IMR-90 (cell line): ENCODE results near the gene TBC1D23. TPM values are rescaled to one million over a fixed set of nuclear protein-coding genes. Genes with fewer than 3 reads are reported as not detected.

Experiments
- ATAC-seq: fragments of 200-7000 bp; cut with Tn5 transposase; 2 replicates; pipeline ENCODE4 v1.9.1; 2020; ENCODE audit warnings: low read depth, mild to moderate bottlenecking, moderate library complexity
- BruUV-seq: library from RNA; stranded (reverse); fragments of 400-500 nt; replicated peaks from 2 replicates; lab custom pipeline; 2021; lab: Mats Ljungman, UMichigan
- CTCF ChIA-PET: fragments of 300-600 bp; formaldehyde crosslinking; extraction: SDS; loops from one replicate; lab custom pipeline; 2021; ENCODE audit warnings: antibody characterized with exemption; lab: Yijun Ruan, JAX
- POLR2A ChIA-PET: fragments of 300-600 bp; sonication (Branson Sonifier 250); formaldehyde crosslinking; loops from one replicate; lab custom pipeline; 2022; ENCODE audit warnings: antibody characterized with exemption; ENCODE audit not compliant: unreplicated experiment; lab: Charles Lee
- DNase-seq: peaks from one replicate; pipeline ENCODE4 v3.0.0; 2013
- H2AFZ ChIP-seq: replicated peaks from 2 replicates; pipeline ENCODE3; 2013; ENCODE audit warnings: low read length, mild to moderate bottlenecking; ENCODE audit not compliant: poor library complexity
- H2AK5ac ChIP-seq: 2 replicates; pipeline ENCODE4 v1.6.1; 2013; ENCODE audit warnings: low read depth, low read length, inconsistent platforms
- H2AK9ac ChIP-seq: replicated peaks from 2 replicates; pipeline ENCODE3; 2013; ENCODE audit warnings: mild to moderate bottlenecking, low read depth, low read length, moderate library complexity; ENCODE audit not compliant: poor library complexity
- H2BK120ac ChIP-seq: 2 replicates; pipeline ENCODE4 v1.6.1; 2013; ENCODE audit warnings: low read depth, low read length, inconsistent platforms
- H2BK15ac ChIP-seq: 3 replicates; pipeline ENCODE4 v1.6.1; 2013; ENCODE audit warnings: low read depth, low read length, inconsistent platforms
- H2BK20ac ChIP-seq: 2 replicates; pipeline ENCODE4 v1.6.1; 2013; ENCODE audit warnings: low read depth, mild to moderate bottlenecking, inconsistent platforms, low read length, moderate library complexity
- H2BK5ac ChIP-seq: 2 replicates; pipeline ENCODE4 v1.6.1; 2013; ENCODE audit warnings: mild to moderate bottlenecking, low read depth, low read length, inconsistent platforms; ENCODE audit not compliant: poor library complexity, severe bottlenecking
- H3K14ac ChIP-seq: replicated peaks from 2 replicates; pipeline ENCODE4 v1.6.1; 2013; ENCODE audit warnings: low read depth, low read length, inconsistent platforms
- H3K18ac ChIP-seq: 2 replicates; pipeline ENCODE4 v1.6.1; 2013; ENCODE audit warnings: low read depth, low read length, control low read depth
- H3K23ac ChIP-seq: 2 replicates; pipeline ENCODE4 v1.6.1; 2013; ENCODE audit warnings: low read depth, low read length, inconsistent platforms
- H3K27ac ChIP-seq: 2 replicates; pipeline ENCODE4 v1.5.1; 2013; ENCODE audit warnings: mild to moderate bottlenecking, control low read depth, low read length; ENCODE audit not compliant: insufficient read depth
- H3K27me3 ChIP-seq: 2 replicates; pipeline ENCODE4 v1.6.1; 2013; ENCODE audit warnings: low read length; ENCODE audit not compliant: control insufficient read depth, insufficient read depth
- H3K36me3 ChIP-seq: 2 replicates; pipeline ENCODE4 v1.6.1; 2013; ENCODE audit warnings: low read length, mixed read lengths; ENCODE audit not compliant: control insufficient read depth, insufficient read depth
- H3K4ac ChIP-seq: 2 replicates; pipeline ENCODE4 v1.6.1; 2013; ENCODE audit warnings: low read depth, low read length, inconsistent platforms
- H3K4me1 ChIP-seq: 2 replicates; pipeline ENCODE4 v1.6.1; 2013; ENCODE audit warnings: low read length, mixed read lengths; ENCODE audit not compliant: control insufficient read depth, insufficient read depth
- H3K4me2 ChIP-seq: 2 replicates; pipeline ENCODE4 v1.6.1; 2013; ENCODE audit warnings: low read depth, mild to moderate bottlenecking, control low read depth, low read length, moderate library complexity
- H3K4me3 ChIP-seq: 2 replicates; pipeline ENCODE4 v1.5.1; 2013; ENCODE audit warnings: low read depth, mild to moderate bottlenecking, control low read depth, low read length, moderate library complexity; ENCODE audit not compliant: insufficient read depth
- H3K56ac ChIP-seq: 2 replicates; pipeline ENCODE4 v1.6.1; 2013; ENCODE audit warnings: low read length, inconsistent platforms; ENCODE audit not compliant: insufficient read depth; ENCODE audit errors: extremely low read depth
- H3K79me1 ChIP-seq, 2 experiments: 2 replicates each; pipeline ENCODE4 v1.6.1; 2013; ENCODE audit warnings: low read length in 2 of 2, inconsistent platforms in 1 of 2, low read depth in 1 of 2
- H3K9ac ChIP-seq: 2 replicates; pipeline ENCODE4 v1.6.1; 2013; ENCODE audit warnings: low read depth, low read length, control low read depth
- H3K9me1 ChIP-seq: 2 replicates; pipeline ENCODE4 v1.6.1; 2013; ENCODE audit warnings: low read length, inconsistent platforms; ENCODE audit not compliant: insufficient read depth
- H3K9me3 ChIP-seq: 2 replicates; pipeline ENCODE4 v1.6.1; 2013; ENCODE audit warnings: low read length; ENCODE audit not compliant: control insufficient read depth, insufficient read depth
- H4K20me1 ChIP-seq: 2 replicates; pipeline ENCODE4 v1.6.1; 2013; ENCODE audit warnings: low read length, inconsistent platforms; ENCODE audit not compliant: insufficient read depth
- H4K5ac ChIP-seq: 2 replicates; pipeline ENCODE4 v1.6.1; 2013; ENCODE audit warnings: mild to moderate bottlenecking, low read depth, low read length, control low read depth
- H4K8ac ChIP-seq, 2 experiments: 2 replicates each; pipeline ENCODE4 v1.6.1; 2013; ENCODE audit warnings: low read depth in 2 of 2, low read length in 2 of 2, control low read depth in 1 of 2, inconsistent platforms in 1 of 2
- H4K91ac ChIP-seq: 2 replicates; pipeline ENCODE4 v1.6.1; 2013; ENCODE audit warnings: low read depth, low read length, inconsistent platforms; ENCODE audit not compliant: insufficient read depth
- CEBPB ChIP-seq: IDR thresholded peaks from 2 replicates; pipeline ENCODE4 v1.6.1; 2012; ENCODE audit warnings: low read depth, low read length, improper control_type of control experiment
- CHD1 ChIP-seq: IDR thresholded peaks from 2 replicates; pipeline ENCODE4 v1.6.1; 2012; ENCODE audit warnings: low read depth, low read length, improper control_type of control experiment
- CTCF ChIP-seq: conservative IDR thresholded peaks from 2 replicates; pipeline ENCODE4 v1.5.1; 2012; ENCODE audit warnings: mild to moderate bottlenecking, low read depth, low read length, improper control_type of control experiment
- ELK1 ChIP-seq: fragments of 150-350 bp; IDR thresholded peaks from 2 replicates; pipeline ENCODE4 v1.6.1; 2016; ENCODE audit warnings: low read depth, mild to moderate bottlenecking, low read length, moderate library complexity, borderline replicate concordance
- FOS ChIP-seq: fragments of 150-350 bp; IDR thresholded peaks from 2 replicates; pipeline ENCODE4 v1.6.1; 2016; ENCODE audit warnings: low read depth, low read length
- MAFK ChIP-seq: IDR thresholded peaks from 2 replicates; pipeline ENCODE4 v1.6.1; 2012; ENCODE audit warnings: low read depth, low read length, improper control_type of control experiment
- MAZ ChIP-seq: IDR thresholded peaks from 2 replicates; pipeline ENCODE4 v1.6.1; 2012; ENCODE audit warnings: low read depth, mild to moderate bottlenecking, low read length, improper control_type of control experiment, moderate library complexity, borderline replicate concordance
- MXI1 ChIP-seq: IDR thresholded peaks from 2 replicates; pipeline ENCODE4 v1.6.1; 2012; ENCODE audit warnings: low read depth, mild to moderate bottlenecking, low read length, moderate library complexity, borderline replicate concordance
- NFE2L2 ChIP-seq: fragments of 150-350 bp; IDR thresholded peaks from 2 replicates; pipeline ENCODE4 v1.6.1; 2016; ENCODE audit warnings: low read depth, mild to moderate bottlenecking, low read length
- RAD21 ChIP-seq: IDR thresholded peaks from 2 replicates; pipeline ENCODE4 v1.6.1; 2012; ENCODE audit warnings: low read length, improper control_type of control experiment
- RCOR1 ChIP-seq: IDR thresholded peaks from 2 replicates; pipeline ENCODE4 v1.6.1; 2012; ENCODE audit warnings: mild to moderate bottlenecking, low read length, improper control_type of control experiment; ENCODE audit not compliant: insufficient replicate concordance
- SMC3 ChIP-seq: fragments of 150-350 bp; IDR thresholded peaks from 2 replicates; pipeline ENCODE4 v1.6.1; 2016; ENCODE audit warnings: low read depth, mild to moderate bottlenecking, antibody characterized with exemption, low read length, moderate library complexity
- dilution Hi-C: fragments of 300-500 bp; cut with HindIII; formaldehyde crosslinking; loops from one replicate; pipeline ENCODE4 v1.14.3; 2018; ENCODE audit warnings: low sequenced_read_pairs; ENCODE audit not compliant: unreplicated experiment
- in situ Hi-C: fragments of 300-500 bp; cut with MboI; formaldehyde crosslinking; loops from 3 replicates; pipeline ENCODE4 v1.14.3; 2019; ENCODE audit warnings: low sequenced_read_pairs, inconsistent platforms, mixed read lengths
- intact Hi-C: fragments of 100-400 bp; cut with micrococcal nuclease; formaldehyde crosslinking; loops from 2 replicates; pipeline ENCODE4 v1.10.0; 2022
- polyA plus RNA-seq, 3 experiments: library from polyadenylated mRNA; depleted of rRNA; stranded (reverse); fragments of >200 nt; gene quantifications; 2 replicates each; pipeline ENCODE4 v1.2.3, GENCODE V29; 2012; ENCODE audit warnings: low replicate concordance in 1 of 3
- total RNA-seq: library from RNA; depleted of rRNA; stranded (reverse); fragments of >200 nt; gene quantifications from 2 replicates; pipeline ENCODE4 v1.2.3, GENCODE V29; 2012

The TBC1D23 gene
- total and polyA plus RNA-seq, 2 of the 4 experiments (the other 2 are of a cell fraction), result 21.2 to 67.0 TPM

GRCh38 chr3:100333051-100333450 is 72.3 kb downstream of the TBC1D23 start:
- ChIA-PET CTCF (no interaction called here), POLR2A (no interaction called here)
- Histone ChIP-seq H4K8ac (no peak overlapping the region), H2BK120ac (no peak overlapping the region), H2BK20ac (no peak overlapping the region), H3K9me1 (peaks cover 10% of the 10 kb centered on the region), H3K27me3 (no peaks in the 10 kb centered on the region), H2AK9ac (no peak overlapping the region), H3K36me3 (no peaks in the 10 kb centered on the region), H2BK15ac (no peak overlapping the region), H3K18ac (no peak overlapping the region), H3K14ac (no peak overlapping the region), H3K4ac (no peak overlapping the region), H3K9me3 (no peaks in the 10 kb centered on the region), H2BK5ac (no peak overlapping the region), H3K56ac (no peak overlapping the region), H2AK5ac (no peak overlapping the region), H3K4me3 (no peak overlapping the region), H3K4me1 (peaks cover 6% of the 10 kb centered on the region), H2AFZ (no peak overlapping the region), H3K23ac (no peak overlapping the region), H4K20me1 (no peaks in the 10 kb centered on the region), H3K79me1 (peaks cover 10 to 22% of the 10 kb centered on the region in 2 experiments; a peak in 3 of 4 replicates), H3K9ac (no peak overlapping the region), H4K5ac (no peak overlapping the region), H3K4me2 (no peak overlapping the region), H4K91ac (no peak overlapping the region), H3K27ac (no peak overlapping the region)
- ATAC-seq, result no peak
- DNase-seq, result no peak
- TF ChIP-seq RAD21 (no peak), SMC3 (no peak), CHD1 (no peak), FOS (no peak), ELK1 (no peak), RCOR1 (no peak), MXI1 (no peak), NFE2L2 (no peak), CTCF (no peak), MAFK (no peak), CEBPB (no peak), MAZ (no peak)
- no TSS peak for BruUV-seq
- dilution Hi-C loops (no loop called here), in situ Hi-C loops (no loop called here), intact Hi-C loops (no loop called here)
